ENCODE data around the gene ROBO2.
"Not testable (repeated sequence)": the region's sequence is repeated elsewhere in the genome, so short reads cannot be mapped to it uniquely, and the experiment has no call there.

Gene ROBO2

GRCh38 chr3:77345009-77345408 lies 305.1 kb downstream of the ROBO2 start:
- DNase-seq, result no peak

- DNase-seq, result no peak
Observed at GRCh38 chr3:77348244-77348855, 308.5 kb downstream of the ROBO2 start.

- DNase-seq, result no peak
Observed at GRCh38 chr3:77354958-77355357, 315.1 kb downstream of the ROBO2 start.

GRCh38 chr3:77362936-77363335 lies 323.0 kb downstream of the ROBO2 start:
- DNase-seq, result no peak

- no peak for DNase-seq
Observed at GRCh38 chr3:77365152-77365551, 325.3 kb downstream of the ROBO2 start.

GRCh38 chr3:77370413-77370812 lies 330.5 kb downstream of the ROBO2 start:
- DNase-seq, result no peak

GRCh38 chr3:77372018-77372417 lies 332.1 kb downstream of the ROBO2 start:
- no peak for DNase-seq

GRCh38 chr3:77372634-77373346 lies 332.9 kb downstream of the ROBO2 start:
- DNase-seq, result no peak

GRCh38 chr3:77373619-77374018 lies 333.7 kb downstream of the ROBO2 start:
- no peak for DNase-seq

GRCh38 chr3:77376511-77376910 lies 336.6 kb downstream of the ROBO2 start:
- DNase-seq, result no peak

GRCh38 chr3:77377717-77378116 lies 337.8 kb downstream of the ROBO2 start:
- no peak for DNase-seq

GRCh38 chr3:77380136-77380535 lies 340.2 kb downstream of the ROBO2 start:
- DNase-seq, result no peak

GRCh38 chr3:77381431-77381830 lies 341.5 kb downstream of the ROBO2 start:
- no peak for DNase-seq

- DNase-seq, result no peak
Observed at GRCh38 chr3:77392181-77392580, 352.3 kb downstream of the ROBO2 start.

GRCh38 chr3:77394046-77394445 lies 354.1 kb downstream of the ROBO2 start:
- DNase-seq, result no peak

- DNase-seq, result no peak
Observed at GRCh38 chr3:77404871-77405270, 365.0 kb downstream of the ROBO2 start.

- DNase-seq, result no peak
Observed at GRCh38 chr3:77407441-77407840, 367.5 kb downstream of the ROBO2 start.

- not testable (repeated sequence) for DNase-seq
Observed at GRCh38 chr3:77410334-77410733, 370.4 kb downstream of the ROBO2 start.

- no peak for DNase-seq
Observed at GRCh38 chr3:77411334-77411733, 371.4 kb downstream of the ROBO2 start.

GRCh38 chr3:77412021-77412438 lies 372.1 kb downstream of the ROBO2 start:
- DNase-seq, result no peak

- DNase-seq, result no peak
Observed at GRCh38 chr3:77412584-77412983, 372.7 kb downstream of the ROBO2 start.

- DNase-seq, result no peak
Observed at GRCh38 chr3:77414881-77415280, 375.0 kb downstream of the ROBO2 start.

- DNase-seq, result no peak
Observed at GRCh38 chr3:77420336-77420735, 380.4 kb downstream of the ROBO2 start.

- DNase-seq, result no peak
Observed at GRCh38 chr3:77421916-77422315, 382.0 kb downstream of the ROBO2 start.

GRCh38 chr3:77426531-77426930 lies 386.6 kb downstream of the ROBO2 start:
- no peak for DNase-seq

All from GF-D8 (cell line).